Activated naive CD4-positive, alpha-beta T cell treated with anti-CD3 and anti-CD28 coated beads for 36 hours (primary cell): ENCODE measurements around the gene EGFR. TPM values are rescaled to one million over a fixed set of nuclear protein-coding genes. Genes with fewer than 3 reads are reported as not detected.

ENCODE experiments used
- CTCF ChIA-PET: fragments of 350-600 bp; sonication (Branson Sonifier 250); formaldehyde crosslinking; loops from one replicate; lab custom pipeline; 2021; ENCODE audit warnings: antibody characterized with exemption; lab: Charles Lee
- DNase-seq: peaks from one replicate; pipeline ENCODE4 v3.0.0-alpha.2; 2020
- H3K27ac Mint-ChIP-seq: one replicate; pipeline ENCODE4 v1.8.0; 2021; ENCODE audit warnings: mild to moderate bottlenecking, mixed read lengths
- H3K27me3 Mint-ChIP-seq: one replicate; pipeline ENCODE4 v1.8.0; 2021; ENCODE audit warnings: low read depth, mixed read lengths
- H3K36me3 Mint-ChIP-seq: one replicate; pipeline ENCODE4 v1.8.0; 2021; ENCODE audit warnings: low read depth, mixed read lengths
- H3K4me1 Mint-ChIP-seq: one replicate; pipeline ENCODE4 v1.8.0; 2021; ENCODE audit warnings: low read depth, mixed read lengths
- H3K4me3 Mint-ChIP-seq: one replicate; pipeline ENCODE4 v1.8.0; 2021; ENCODE audit warnings: mild to moderate bottlenecking, moderate library complexity, mixed read lengths
- H3K9me3 Mint-ChIP-seq: one replicate; pipeline ENCODE4 v1.8.0; 2021; ENCODE audit warnings: mixed read lengths
- intact Hi-C: fragments of 100-400 bp; cut with micrococcal nuclease; formaldehyde crosslinking; loops from one replicate; pipeline ENCODE4 v1.15.1; 2023
- total RNA-seq, 2 experiments: library from RNA; stranded (reverse); gene quantifications; one replicate each; pipeline ENCODE4 v1.2.3, GENCODE V29; 2021

Gene EGFR
- total RNA-seq, 2 experiments from 2014 or later: not detected

DNA sequence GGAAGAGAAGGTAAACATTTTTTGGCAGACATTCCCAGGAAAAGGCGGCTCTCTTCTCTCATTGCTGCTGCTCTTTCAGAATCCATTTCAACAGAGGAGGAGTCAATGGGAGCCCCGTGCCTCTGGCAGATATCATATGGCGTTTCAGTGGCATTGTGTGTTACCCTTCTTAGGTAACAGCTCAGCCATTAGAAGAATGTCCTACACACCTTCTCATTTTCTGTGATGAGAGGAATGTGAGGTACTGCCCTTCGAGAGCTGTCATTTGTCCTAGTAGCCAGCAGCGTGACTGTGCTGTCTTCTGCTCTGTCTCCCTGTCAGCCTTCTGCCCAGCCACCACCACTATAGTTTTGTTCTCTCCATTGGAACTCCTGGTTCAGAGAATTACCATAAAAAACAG, 102.4 kb downstream of the EGFR start:
- Mint-ChIP-seq H3K4me3 (no peak overlapping the region), H3K27me3 (peaks cover 16% of the 10 kb centered on the region), H3K9me3 (no peaks in the 10 kb centered on the region), H3K27ac (no peak overlapping the region), H3K4me1 (no peaks in the 10 kb centered on the region), H3K36me3 (no peaks in the 10 kb centered on the region)
- intact Hi-C loops: no loop called here
- CTCF ChIA-PET: no interaction called here
- no peak for DNase-seq

DNA sequence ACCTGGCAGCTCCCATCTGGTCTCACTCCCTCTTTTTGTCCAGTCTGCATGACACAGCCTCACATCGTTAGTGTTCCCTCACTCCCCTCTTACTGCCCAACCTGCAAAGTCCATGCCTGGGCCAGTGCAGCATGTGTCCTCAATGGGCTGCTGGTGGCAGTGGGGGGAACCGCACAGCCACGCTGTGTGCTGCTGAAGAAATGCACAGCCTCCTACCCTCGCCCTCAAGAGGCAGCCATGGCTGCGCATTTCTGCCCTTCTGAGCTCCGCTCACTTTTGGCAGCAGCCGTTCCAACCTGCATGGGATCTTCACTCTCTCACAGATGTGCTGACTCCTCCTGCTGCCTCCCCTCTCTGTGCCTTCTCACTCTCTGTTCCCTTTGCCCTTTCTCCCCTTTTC, 103.4 kb downstream of the EGFR start:
- Mint-ChIP-seq H3K4me1 (no peaks in the 10 kb centered on the region), H3K27ac (no peak overlapping the region), H3K9me3 (no peaks in the 10 kb centered on the region), H3K4me3 (no peak overlapping the region), H3K27me3 (peaks cover 17% of the 10 kb centered on the region), H3K36me3 (no peaks in the 10 kb centered on the region)
- intact Hi-C loops: no loop called here
- CTCF ChIA-PET: no interaction called here
- DNase-seq: no peak

DNA sequence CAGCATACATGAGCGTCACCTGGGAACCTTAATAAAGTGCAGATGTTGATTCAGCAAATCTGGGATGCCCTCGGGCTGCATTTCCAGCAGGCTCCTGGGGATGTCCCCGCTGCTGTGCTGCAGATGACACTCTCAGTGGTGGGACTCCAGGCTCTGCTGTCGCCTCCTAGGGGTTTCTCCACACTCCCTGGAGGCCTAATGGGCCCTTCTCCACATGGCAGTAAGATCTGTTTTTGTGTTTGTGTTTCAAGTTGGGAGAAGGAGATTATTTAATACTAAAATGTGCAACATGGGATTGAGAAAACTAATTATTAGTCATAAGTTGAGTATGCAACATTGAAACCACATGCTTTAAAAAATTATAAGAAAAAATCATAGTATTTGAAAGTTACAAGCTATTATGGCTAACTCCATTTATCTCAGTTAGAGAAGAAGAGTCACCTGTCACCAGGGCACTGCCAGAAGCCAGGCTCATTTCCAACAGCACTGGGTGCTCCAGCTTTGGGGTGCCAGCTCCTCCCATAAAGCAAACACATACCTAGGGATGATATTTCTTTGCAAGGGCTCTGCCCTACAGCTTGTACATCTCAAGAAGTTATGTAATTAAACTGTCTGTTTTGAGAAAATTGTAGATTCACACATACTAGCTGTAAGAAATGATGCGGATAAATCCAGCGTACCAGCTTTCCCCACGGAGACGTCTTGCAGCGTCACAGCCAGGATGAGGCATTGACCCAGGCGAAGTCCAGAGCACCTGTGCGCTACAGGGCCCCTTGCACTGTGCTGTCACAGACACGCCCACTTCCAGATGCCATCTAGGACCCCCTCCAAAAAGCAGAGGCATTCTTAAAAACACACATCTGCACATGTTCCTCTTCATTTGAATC, 106.4 kb downstream of the EGFR start:
- intact Hi-C loops: no loop called here
- no peaks in the 10 kb centered on the region for H3K4me1 Mint-ChIP-seq
- H3K9me3 Mint-ChIP-seq: no peaks in the 10 kb centered on the region
- H3K36me3 Mint-ChIP-seq: no peaks in the 10 kb centered on the region
- no peak overlapping the region for H3K4me3 Mint-ChIP-seq
- DNase-seq: no peak
- H3K27me3 Mint-ChIP-seq: peaks cover 20% of the 10 kb centered on the region
- CTCF ChIA-PET: no interaction called here
- H3K27ac Mint-ChIP-seq: no peak overlapping the region

DNA sequence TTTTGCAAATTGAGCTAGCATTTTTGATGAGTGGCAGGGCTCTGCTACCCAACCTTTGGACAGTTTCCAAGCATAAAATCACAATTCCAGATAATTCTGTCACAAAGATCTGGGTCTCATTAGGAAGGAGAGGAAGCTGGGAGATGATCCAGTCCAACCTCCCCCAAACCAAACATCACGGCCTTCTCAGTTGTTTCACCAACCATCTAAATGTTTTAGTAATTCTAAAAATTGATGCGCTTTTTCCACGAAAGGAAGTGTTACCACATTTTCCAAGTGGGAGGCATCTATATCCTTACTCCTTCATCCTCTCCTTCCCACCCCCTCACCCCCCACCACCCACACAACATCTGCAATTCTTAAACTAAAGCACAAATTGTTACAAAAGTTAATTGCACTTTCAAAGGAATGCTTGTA, 108.3 kb downstream of the EGFR start:
- Mint-ChIP-seq H3K27me3 (peaks cover 16% of the 10 kb centered on the region), H3K4me1 (peaks cover 1% of the 10 kb centered on the region), H3K27ac (no peak overlapping the region), H3K4me3 (no peak overlapping the region), H3K9me3 (no peaks in the 10 kb centered on the region), H3K36me3 (no peaks in the 10 kb centered on the region)
- CTCF ChIA-PET: no interaction called here
- intact Hi-C loops: no loop called here
- DNase-seq: no peak

DNA sequence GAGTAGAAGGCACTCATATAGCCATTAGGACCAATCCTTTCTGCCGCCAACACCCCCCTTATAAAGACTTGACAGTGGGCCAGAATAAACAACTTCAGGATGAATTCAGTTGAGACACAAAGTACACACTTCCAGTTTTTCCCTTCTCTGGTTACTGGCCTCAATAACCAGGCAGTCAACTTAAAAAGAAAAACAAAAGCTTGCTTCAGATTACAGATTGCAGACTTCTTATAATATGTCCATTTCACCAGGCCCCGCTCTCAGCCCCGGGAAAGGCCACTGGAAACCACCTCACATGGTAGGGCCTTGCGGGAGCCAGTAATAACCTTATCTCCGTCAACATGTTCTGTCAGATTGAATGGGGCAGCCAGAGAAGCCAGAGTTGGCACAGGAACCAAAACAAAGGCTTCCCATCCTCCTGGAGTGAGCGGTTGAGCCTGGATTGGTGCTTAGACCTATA, 108.8 kb downstream of the EGFR start:
- H3K27me3 Mint-ChIP-seq: peaks cover 14% of the 10 kb centered on the region
- H3K27ac Mint-ChIP-seq: no peak overlapping the region
- CTCF ChIA-PET: interaction anchor here (0.6 kb wide), 1 partner anchor 1609 kb away, joined by 3 read pairs; no protein-coding TSS in a partner anchor
- no peak overlapping the region for H3K4me3 Mint-ChIP-seq
- H3K9me3 Mint-ChIP-seq: no peaks in the 10 kb centered on the region
- H3K36me3 Mint-ChIP-seq: no peaks in the 10 kb centered on the region
- intact Hi-C loops: no loop called here
- no peak for DNase-seq
- peaks cover 5% of the 10 kb centered on the region for H3K4me1 Mint-ChIP-seq

DNA sequence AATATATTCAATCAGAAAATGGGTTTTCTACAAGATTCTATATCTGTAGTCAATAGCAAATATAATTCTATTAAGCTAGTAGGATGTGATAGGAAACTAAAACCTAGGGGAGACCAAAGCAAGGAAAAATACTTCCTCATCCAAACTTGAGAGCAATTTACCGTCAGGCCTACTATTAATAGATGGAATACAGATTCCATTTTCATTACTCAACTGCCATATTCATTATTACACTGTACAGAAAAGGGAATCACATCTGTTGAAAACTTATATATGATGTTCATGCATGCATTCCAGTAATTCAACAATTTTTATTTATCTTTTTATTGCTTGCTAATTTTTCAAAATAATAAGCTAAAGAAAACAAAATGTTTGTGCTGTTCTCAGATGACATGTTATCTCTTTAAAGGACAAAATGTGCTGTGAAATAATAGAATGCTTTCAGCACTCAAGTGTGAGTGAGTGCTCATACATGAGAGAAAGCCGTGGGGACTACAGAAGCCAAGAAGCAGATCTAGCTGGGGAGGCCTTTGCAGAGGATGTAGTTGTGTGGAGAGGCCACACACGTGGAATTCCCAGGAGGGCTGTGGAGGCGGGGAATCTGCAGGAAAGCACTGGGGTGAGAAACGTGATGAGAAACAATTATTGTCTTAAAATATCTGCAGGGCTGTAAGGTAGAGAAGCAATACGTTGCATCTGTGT, 110.0 kb downstream of the EGFR start:
- Mint-ChIP-seq H3K27me3 (peaks cover 12% of the 10 kb centered on the region), H3K27ac (no peak overlapping the region), H3K4me3 (no peak overlapping the region), H3K4me1 (peaks cover 14% of the 10 kb centered on the region), H3K9me3 (no peaks in the 10 kb centered on the region), H3K36me3 (no peaks in the 10 kb centered on the region)
- no peak for DNase-seq
- CTCF ChIA-PET: no interaction called here
- intact Hi-C loops: no loop called here

DNA sequence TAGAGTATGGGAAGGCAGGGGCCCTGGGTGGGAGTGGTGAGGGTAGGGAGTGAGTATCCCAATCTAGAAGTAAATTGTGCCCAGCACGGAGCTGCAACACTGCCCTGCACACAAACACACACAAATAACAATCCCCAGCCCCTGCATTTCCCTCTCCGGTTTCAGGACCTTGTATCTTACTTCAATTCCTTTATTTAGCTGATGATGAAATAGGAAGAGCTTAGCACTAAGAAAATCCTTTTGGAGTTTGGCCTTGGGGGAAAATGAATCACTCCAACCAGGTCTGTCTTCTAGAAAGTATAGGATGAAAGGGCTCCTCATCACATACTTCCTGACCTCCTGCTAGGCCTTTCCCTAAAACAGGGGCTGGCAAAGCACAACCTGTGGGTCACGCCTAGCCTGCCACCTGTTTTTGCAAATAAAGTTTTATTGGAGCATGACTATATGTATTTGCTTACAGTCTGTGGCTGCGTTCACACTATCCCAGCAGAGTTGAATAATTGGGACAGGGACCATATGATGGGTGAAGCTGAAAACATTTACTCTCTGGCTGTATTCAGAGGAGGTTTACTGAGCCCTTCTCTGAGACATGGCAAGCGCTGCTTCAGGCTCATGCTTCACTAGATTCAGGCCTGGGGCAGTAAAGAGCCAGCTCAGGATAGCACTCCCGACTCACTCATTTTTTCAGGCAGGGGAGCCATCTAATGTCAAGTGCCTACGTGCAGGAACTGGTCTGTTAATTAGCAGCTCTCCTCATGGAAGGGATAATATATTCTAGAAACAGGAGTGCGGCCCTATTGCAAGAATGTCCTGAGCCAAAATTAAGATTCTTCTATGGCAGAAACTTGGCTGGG, 111.0 kb downstream of the EGFR start:
- intact Hi-C loops: loop anchor here (5.0 kb wide), 3 partner anchors 42 to 403 kb away; no protein-coding TSS in a partner anchor
- no peak overlapping the region for H3K4me3 Mint-ChIP-seq
- CTCF ChIA-PET: no interaction called here

DNA sequence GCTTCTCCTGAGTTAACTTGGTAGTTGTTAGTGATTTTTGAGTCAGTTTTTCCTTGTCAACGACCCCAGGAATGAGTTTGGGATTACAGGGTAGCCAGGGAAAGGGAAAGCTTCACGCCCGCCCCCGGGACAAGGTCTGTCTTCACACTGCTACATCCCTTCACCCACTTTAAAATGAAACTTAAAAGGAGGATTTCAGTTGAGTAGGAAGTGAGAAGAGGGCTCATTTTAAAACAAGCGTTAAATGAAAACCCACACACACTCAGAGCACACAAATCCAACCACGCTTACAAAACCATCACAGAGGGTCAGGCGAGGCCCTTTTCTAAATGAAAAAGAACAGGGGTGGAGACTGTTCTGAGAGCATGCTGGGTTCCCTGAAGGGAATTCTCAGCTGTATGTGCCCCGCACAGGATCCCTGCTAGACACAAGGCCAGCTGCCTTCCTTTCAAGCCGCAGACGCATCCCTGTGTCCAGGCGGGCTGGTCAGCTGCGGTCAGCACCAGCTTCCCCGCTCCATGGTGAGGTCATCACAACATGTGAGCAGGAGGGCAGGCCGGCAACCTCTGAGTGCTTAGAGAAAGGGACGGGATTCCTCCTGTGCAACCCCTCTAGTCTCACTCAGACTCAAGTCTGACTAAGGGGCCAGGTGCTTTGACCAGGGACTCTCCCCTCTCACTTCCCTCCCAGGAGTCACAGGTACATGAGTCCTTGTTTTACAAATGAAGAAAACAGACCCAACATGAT, 111.8 kb downstream of the EGFR start:
- DNase-seq: peak; percentile 28
- Mint-ChIP-seq H3K27me3 (peaks cover 11% of the 10 kb centered on the region), H3K27ac (no peak overlapping the region), H3K4me1 (peaks cover 14% of the 10 kb centered on the region), H3K9me3 (no peaks in the 10 kb centered on the region), H3K4me3 (no peak overlapping the region), H3K36me3 (no peaks in the 10 kb centered on the region)
- intact Hi-C loops: loop anchor here (5.0 kb wide), 3 partner anchors 43 to 402 kb away; no protein-coding TSS in a partner anchor
- CTCF ChIA-PET: no interaction called here

More for the DNA sequence above, 111.0 kb downstream of the EGFR start:
- Mint-ChIP-seq H3K36me3 (no peaks in the 10 kb centered on the region), H3K27ac (no peak overlapping the region), H3K27me3 (peaks cover 11% of the 10 kb centered on the region), H3K9me3 (no peaks in the 10 kb centered on the region), H3K4me1 (peaks cover 14% of the 10 kb centered on the region)
- DNase-seq: no peak

DNA sequence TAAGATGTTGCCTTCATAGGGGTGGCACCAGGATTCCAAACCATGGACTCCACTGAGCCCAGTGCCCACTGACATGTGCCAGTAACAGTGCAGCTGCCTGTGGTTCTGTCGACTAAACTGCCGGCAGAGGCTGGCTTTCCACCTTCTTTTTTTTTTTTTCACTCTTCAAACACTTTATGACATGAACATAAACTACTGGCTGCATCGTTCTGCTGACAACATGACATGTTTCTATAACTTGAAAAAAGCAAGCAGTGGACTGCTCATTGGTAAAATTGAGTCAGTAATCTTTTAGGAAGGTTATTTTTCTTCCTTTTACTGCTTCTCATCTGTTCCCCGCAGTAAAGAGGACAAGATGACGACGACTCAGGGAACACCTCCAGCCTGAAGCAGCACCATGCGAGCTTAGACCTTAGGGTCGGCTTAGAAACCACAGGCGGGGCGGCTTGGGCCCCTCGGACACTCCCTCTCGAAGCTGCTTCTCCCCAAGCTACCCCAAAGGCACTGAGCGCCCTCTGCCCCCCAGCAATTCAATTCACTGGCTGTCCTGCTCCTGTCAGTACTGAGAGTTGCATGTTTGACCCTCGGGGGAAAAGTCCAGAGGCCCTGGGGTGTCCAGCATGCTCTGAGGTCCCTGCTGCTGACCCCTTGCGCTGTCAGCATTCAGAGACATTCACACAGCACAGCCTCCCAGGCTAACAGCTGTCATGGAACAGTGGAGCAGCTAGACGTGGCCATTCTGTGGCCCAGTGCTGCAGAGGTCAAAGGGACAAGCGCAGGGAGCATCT, 112.5 kb downstream of the EGFR start:
- intact Hi-C loops: loop anchor here (5.0 kb wide), 3 partner anchors 44 to 401 kb away; no protein-coding TSS in a partner anchor
- CTCF ChIA-PET: no interaction called here
- no peak overlapping the region for H3K4me3 Mint-ChIP-seq

DNA sequence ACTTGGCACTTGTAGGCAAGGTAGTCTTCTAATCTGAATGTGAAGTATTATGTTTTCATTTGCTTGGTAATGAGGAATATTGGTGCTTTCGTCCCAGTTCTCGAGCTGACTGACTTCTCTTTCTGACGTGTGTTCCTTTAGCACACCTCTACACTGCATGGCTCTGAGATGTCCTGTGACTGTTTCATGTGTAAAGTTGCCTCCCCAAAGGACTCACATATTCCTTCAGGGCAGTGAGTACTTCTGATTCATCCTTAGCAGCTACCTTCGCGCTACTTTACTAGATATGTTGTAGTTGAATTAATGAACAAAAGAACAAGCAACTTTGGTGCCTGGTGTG, 113.7 kb downstream of the EGFR start:
- Mint-ChIP-seq H3K27me3 (peaks cover 5% of the 10 kb centered on the region), H3K36me3 (no peaks in the 10 kb centered on the region), H3K4me3 (no peak overlapping the region), H3K9me3 (no peaks in the 10 kb centered on the region), H3K27ac (no peak overlapping the region), H3K4me1 (peaks cover 14% of the 10 kb centered on the region)
- no peak for DNase-seq
- intact Hi-C loops: loop anchor here (2.0 to 5.0 kb wide), 4 partner anchors 45 to 400 kb away; no protein-coding TSS in a partner anchor
- CTCF ChIA-PET: no interaction called here

More for the DNA sequence above, 112.5 kb downstream of the EGFR start:
- Mint-ChIP-seq H3K27ac (no peak overlapping the region), H3K36me3 (no peaks in the 10 kb centered on the region), H3K27me3 (peaks cover 5% of the 10 kb centered on the region), H3K9me3 (no peaks in the 10 kb centered on the region), H3K4me1 (peaks cover 14% of the 10 kb centered on the region)
- no peak for DNase-seq
